Cerebellar nuclear complex (tissue), 1 donor: Measurements from ENCODE around the gene ZNF20.
A peak's percentile ranks its signal among the peaks of the same experiment; 100 is the strongest.

Experiments used
- DNase-seq, 2 experiments: peaks; one replicate each; lab custom pipeline; 2025; lab: John Stamatoyannopoulos, UW

Gene ZNF20

DNA sequence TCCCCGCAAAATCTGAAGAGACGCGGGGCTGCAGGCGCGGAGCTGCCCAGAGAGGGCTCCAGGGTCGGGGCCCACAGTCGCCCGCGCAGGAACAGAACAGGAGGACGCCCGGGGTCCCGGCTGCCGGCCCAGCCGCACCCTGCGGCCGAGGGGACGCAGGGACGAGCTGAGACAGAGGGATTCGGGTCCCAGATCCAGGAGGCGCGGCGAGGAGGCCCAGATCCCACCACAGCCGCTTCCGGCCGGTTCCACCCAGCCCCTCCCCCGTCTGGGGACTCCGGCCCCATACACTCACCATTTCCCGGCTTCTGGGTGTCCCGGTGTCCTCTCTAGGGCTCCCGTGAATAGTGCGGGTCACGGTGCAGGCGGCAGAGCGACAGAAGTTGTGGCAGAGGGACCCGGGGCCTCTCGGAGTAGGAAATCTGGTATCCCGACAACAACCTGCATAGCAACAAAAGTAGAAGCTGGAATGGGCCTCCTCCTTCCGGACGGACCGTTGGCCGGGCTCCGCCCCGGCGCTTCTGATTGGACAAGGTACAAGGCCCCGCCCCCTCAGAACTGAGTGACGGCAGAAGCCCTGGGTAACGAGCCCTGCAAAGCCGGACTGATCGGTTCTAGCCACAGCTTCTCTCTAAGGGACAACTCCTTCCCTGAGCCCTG, at the start of gene ZNF20:
ZNF20 (minus strand) TSS at position 466 of the 660 bp plus-strand sequence; CDS start at position 298, 168 bp downstream.
- DNase-seq: peak; percentile 60 to 93

DNA sequence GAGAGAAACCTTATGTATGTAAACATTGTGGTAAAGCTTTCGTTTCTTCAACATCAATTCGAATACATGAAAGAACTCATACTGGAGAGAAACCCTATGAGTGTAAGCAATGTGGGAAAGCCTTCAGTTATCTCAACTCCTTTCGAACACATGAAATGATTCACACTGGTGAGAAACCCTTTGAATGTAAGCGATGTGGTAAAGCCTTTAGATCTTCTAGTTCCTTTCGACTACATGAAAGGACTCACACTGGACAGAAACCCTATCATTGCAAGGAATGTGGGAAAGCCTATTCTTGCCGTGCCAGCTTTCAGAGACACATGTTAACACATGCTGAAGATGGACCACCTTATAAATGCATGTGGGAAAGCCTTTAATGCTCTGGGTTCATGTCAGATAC, 47.5 kb upstream of the ZNF20 start:
- DNase-seq: no peak

DNA sequence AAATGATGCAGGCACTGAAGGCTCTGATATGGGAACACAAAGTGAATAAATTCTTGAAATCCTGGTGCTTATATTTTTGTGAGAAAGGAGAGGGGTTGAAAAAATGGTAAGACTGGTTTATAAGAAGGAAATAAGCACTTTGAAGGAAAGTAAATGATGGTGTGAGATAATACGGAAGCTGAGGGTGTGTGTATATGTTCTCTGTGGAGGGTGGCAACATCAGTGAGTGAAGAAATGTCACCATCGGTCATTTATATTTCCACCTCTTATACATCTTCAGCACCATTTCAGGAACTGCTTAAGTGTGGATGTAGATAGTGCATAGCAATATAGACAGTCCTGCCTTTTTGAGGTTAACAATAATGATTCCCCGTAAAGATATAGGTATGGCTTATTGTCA, 40.2 kb upstream of the ZNF20 start:
- DNase-seq: no peak

DNA sequence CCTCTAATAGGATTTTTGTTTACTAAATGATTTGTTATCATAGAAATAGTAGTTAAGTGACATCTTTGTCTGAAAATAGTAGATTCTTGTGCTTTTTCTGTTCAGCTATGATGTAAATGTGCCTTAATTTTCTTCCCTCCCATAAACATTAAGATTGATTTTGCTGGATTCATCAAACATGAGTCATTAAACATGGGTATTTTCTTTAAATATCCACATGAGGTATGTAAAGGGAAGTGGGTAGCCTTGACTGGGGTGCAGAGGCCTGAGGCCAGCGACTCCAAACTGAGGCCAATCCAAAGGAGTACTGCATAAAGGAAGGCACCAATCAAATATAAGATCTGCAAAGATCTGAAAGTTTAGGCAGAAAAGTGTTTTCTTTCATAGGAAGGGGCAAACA, 26.5 kb upstream of the ZNF20 start:
- DNase-seq: no peak

DNA sequence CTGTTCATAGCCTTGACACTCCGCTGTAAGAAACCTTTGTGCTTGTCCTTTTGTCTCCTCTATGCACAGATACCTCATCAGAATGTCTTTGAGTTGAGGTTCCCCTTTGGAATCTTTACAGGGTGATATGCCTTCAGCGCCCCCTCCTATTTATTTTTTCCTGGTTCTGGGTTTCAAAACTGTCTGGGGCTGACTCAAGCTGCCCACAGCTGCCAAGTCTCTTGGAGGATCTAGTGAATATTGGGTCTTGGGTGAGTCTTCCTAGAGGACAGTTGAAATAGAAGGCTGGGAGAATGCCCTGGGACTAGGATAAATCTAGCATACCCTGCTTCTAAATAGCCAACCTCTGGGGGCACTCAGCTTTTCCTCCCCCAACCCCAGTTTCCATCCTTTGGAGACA, 23.7 kb upstream of the ZNF20 start:
- DNase-seq: no peak

DNA sequence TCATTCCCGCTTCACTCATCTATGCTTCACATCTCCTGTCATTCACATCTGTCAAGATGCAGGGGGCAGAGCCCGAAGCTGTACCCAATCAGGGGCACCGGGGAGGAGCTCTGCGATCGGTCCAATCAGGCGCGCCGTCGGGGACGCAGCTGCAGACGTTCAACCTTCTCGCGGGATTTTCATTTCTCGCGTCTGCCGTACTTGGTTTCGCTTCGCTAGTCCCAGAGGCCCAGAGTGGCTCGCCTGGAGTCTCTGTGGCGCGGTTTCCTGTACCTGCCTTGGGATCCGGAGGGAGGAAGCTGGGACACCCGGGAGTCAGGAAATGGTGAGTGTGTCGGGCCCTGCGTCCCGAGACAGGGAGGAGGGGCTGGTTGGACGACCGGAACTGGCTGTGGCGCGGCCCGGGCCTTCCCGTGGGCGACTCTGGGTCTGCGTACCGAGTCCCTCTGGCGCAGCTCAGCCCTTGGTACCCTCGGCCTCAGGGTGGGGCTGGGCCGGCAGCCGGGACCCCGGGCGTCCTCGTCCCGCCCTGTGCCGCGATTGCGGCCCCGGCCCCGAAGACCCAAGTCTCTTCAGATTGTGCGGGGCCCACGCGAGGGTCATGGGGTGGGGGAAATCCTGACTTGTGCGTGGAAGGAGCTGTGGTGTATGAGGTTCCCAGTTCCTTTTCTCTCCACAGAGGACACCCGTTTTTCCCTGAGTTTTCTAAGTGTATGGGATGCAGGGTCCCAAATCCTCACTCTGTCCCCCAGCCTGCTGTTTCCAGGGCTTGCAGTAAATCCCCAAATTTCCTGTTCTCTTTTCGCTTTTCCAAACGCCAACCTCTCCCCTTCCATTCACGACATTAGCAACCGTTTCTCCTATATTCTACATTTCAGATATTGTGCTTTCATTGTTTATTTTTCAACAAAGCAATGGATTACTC, 23.0 kb upstream of the ZNF20 start, which contains the start of gene ZNF136:
ZNF136 (plus strand) TSS at position 215 of the 925 bp plus-strand sequence; CDS start at position 323, 108 bp downstream.
- peak; percentile 55 to 76 for DNase-seq

DNA sequence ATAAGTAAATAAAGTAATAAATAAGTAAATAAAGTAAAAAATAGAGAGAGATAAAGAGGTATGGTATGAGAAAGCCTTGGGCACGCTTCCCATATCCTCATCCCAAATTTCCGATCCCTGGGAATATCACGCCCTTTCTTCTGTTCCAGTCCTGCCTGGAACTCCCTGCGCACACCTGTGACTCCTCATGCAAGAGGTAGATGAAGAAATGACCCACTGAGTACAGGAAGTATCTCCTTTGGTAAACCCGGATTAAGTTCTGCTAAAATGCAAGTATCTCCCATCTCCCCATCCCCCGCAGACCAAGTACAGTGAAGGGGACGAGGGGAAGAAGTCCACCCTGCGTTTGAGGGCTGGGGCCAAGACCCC, 22.3 kb upstream of the ZNF20 start:
- no peak for DNase-seq

DNA sequence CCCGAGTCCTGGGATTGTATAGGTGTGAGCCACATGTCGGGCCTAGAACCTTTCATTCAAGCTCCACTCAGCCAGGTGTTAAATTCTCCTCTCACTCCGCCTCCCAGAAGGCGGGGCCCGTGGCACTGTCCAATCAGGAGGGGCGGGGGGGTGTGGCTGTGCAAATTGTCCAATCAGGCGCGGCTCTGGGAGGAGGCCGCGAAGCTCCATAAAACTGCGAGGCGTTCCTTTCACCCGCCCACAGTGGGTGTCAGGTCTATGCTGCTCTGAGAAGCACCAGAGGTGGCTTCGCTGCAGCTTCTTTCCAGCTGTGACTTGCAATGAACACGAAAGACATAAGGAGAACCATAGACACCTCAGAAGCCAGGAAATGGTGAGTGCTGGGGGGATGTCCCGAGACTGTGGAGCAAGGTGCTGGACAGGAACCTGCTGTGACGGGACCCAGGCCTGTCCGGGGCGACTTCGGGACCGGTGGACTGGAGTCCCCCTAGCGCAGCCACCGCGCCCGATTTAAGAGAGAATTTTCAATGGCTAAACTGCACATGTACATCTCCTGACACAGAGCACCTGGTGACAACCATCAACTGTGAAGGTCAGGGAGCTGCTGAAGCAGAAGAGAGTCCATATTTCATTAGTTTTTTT, 19.7 kb upstream of the ZNF20 start:
- DNase-seq: no peak

DNA sequence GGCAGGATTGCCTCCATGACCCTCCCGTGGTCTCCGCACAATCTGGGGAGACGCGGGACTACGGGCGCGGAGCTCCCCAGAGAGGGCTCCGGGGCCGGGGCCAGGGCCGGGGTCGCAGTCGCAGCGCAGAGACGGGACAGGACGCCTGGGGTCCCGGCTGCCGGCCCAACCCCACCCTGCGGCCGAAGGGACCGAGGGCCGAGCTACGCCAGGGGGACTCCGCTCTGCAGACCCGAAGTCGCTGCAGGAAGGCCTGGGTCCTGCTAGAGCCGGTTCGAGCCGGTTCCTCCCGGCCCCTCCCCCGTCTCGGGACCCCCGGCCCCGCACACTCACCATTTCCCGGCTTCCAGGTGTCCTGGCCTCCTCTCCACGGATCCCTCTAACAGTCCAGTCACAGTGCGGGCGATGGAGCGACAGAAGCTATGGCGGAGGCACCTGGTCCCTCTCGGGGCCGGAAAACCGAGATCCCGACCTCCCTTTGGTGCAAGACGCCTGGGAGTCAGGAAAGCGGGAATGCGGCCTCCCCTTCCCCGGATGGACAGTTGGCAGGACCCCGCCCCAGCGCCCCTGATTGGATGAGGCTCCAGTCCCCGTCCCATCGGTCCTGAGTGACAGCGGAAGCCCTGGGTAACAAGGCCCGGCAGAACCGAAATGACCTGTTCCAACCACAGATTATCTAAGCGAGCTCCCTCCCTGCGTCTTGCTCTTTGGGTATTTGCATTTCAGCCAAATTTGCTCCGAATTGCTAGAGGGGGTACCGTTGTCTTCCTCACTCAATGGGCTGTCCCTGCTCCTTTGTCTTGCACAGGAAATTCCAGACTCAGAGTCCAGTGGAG, 16.3 kb upstream of the ZNF20 start, which contains the start of gene ZNF625:
ZNF625 (minus strand) TSS at position 512 of the 836 bp plus-strand sequence; CDS start at position 336, 176 bp downstream.
- peak; percentile 50 to 86 for DNase-seq

DNA sequence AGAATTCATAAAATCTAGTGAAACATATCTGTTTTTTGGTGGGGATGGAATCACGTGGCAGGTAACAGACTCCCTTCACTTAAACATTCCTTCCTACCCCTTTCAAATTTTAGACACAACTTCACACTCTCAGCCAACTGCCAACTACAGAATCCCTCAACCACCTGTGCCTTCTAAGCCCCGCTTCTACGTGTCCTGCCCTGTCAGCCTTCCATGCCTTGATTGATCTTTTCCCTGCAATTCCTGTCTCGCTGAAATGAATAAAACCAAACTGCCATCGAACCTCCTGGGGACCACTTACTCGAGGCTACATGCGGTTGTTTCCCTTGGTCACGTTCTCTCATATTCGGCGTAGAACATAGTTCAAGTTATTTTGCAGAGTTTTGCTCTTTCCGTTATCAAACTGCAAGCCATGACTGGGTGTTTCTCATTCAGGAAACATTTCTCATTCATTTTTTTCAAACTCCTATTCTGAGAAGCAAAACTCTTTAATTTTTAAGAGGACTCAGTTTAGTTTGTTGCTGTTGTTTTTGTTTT, 15.2 kb upstream of the ZNF20 start:
- no peak for DNase-seq

DNA sequence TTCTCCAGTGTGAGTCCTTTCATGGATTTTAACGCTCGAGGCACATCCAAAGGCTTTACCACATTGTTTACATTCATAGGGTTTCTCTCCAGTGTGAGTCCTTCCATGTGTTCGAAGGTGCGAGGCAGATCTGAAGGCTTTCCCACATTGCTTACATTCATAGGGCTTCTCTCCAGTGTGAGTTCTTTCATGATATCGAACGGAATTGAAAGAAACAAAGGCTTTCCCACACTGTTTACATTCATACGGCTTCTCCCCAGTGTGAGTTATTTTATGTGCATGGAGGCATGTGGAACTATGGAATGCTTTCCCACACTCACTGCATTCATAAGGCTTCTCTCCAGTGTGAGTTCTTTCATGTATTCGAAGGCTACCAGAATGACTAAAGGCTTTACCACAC, 5.2 kb upstream of the ZNF20 start:
- DNase-seq: no peak

DNA sequence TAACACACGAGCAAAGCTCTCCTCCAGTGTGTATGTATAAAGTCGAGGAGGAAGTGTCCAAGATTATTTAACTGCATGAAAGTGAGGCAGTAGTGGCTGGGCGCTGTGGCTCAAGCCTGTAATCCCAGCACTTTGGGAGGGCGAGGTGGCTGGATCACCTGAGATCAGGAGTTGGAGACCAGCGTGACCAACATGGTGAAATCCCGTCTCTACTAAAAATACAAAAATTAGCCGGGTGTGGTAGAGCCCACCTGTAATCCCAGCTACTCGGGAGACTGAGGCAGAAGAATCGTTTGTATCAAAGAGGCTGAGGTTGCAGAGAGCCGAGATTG, 1.2 kb upstream of the ZNF20 start:
- DNase-seq: no peak

DNA sequence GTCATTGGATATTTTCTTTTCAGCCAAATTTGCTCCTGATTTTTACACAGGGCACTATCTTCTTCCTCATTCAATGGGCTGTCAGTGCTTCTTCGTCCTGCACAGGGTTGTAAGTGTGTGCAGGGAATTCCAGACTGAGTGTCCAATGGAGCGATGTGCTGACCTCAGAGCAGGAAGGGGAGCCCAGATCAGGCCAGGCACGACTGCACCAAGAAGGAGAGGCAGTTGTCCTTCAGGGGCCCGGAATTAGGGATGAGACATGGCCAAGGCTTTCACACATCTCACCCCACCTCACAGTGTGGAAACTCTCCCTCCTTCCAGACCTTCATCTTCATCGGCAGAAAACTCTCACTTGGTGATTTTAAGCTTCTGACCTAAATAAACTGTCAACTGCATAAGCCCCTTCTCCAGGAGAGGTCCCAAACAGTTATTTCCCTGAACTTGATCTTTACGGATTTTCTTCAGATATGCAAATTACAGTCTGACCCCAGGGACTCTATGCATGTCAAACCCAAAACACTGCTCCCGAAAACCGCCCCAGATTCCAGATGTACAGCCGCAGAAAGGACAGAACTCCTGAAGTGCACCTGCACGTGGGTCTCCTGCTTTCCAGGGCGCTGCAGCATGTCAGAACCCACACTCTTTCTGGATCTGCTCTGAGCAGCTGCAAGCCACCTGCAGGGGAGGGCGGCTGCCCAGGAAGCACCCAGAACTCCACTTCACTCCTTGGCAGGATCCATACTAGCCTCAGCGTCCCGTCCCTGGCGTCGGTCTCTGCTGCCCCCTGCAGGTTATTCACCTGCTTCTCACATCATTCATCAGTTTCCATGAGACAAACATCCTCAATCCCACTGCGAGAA, 625 bp upstream of the ZNF20 start:
- peak in 1 of 2 experiments; percentile 60 for DNase-seq

DNA sequence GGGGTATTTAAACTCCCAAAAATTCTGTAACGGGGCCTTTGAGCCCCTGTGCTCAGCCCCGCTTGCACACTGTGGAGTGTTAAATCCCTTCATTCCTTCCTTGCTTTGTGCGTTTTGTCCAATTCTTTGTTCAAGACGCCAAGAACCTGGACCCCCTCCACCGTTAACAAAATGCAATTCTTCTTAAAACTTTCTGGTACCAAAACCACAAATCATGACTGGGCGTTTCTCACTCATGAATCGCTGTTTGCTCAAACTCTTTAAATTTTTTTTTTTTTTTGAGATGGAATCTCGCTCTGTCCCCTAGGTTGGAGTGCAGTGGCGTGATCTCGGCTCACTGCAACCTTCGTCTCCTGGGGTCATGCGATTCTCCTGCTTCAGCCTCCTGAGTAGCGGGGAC, 881 bp downstream of the ZNF20 start:
- no peak for DNase-seq

DNA sequence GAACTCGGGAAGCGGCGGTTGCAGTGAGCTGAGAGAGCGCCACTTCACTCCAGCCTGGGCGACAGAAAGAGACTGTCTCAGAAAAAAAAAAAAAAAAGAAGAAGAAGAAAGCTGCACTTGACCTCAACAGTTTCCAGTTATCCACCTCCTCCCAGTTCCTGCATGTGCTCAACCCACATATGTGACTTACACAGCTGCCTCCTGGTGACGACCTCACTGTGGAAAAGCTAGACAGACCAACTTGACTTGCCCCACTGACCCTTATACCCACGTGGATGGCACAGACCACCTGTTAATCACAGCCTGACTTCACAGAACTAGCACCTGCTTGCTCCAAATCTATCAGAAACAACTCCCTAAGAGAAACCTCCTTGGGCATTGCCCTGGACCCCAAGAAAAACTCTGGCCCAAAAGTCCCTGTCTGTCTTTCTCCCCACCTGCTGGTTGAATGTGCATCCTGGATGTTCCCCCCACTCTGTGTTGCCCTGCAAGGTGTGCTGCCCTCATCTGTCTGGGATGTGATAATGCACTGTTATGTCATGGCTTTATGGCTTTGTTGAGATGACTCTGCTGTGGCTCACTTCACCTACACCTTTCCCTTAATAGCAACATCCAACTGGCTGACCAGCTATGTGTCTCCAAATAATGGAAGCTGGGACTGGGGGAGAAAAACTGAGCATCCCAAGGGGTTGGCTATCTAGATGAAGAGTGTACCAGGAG, 2.8 kb downstream of the ZNF20 start:
- no peak for DNase-seq

DNA sequence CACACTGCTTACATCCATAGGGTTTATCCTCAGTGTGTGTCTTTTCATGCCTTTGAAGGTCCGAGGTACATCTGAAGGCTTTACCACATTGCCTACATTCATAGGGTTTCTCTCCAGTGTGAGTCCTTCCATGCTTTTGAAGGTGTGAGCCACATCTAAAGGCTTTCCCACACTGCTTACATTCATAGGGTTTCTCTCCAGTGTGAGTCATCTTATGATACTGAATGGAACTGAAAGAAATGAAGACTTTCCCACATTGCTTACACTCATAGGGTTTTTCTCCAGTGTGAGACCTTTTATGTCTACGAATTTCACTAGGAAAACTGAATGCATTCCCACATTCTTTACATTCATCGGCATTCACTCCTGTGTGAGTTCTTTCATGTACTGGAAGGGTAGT, 7.1 kb downstream of the ZNF20 start:
- no peak for DNase-seq

DNA sequence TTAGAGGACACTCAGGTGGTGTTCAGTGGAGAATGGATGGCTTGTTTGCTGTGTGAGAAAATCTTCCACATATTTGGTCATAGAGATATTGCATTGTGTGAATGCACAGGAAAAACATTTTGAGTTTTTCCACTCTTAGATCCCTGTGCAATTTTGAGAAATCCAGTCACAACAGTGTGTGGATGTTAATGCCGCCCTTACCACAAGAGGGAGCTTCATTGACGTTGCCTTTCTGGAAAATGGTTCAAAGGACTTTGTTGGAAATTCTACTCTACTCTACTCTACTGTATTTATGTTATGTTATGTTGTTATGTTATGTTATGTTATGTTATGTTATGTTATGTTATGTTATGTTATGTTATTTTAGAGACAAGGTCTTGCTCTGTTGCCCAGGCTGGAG, 13.4 kb downstream of the ZNF20 start:
- DNase-seq: no peak

DNA sequence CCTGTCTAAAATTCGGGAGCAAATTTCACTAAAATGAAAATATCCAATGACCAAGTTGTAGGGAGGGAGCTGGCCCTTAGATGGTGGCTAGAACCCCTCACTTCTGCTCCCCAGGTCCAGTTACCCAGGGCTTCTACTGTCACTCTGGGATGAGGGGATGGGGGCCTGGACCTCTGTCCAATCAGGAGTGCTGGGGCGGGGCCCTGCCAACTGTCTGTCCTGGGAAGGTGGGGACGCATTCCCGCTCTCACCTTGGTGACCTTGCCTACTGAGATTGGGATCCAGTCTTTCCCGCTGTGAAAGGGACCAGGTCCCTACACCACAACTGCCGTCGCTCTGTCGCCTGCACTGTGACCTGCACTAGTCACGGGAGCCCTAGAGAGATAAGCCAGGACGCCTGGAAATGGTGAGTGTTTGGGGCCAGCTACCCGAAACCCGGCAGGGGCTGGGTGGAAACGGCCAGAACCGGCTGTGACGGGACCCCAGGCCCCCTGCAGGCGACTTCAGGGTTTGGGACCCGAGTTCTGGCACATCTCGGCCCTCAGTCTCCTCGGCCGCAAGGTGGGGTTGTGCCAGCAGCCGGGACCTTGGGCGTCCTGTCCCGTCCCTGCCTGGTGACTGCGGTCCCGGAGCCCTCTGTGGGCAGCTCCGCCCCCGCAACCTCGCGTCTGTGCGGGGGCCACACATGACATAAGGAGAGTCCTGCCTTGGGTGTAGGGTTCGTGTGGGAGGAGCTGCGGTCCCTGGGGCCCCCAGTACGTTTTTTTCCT, 22.8 kb downstream of the ZNF20 start:
- no peak for DNase-seq

DNA sequence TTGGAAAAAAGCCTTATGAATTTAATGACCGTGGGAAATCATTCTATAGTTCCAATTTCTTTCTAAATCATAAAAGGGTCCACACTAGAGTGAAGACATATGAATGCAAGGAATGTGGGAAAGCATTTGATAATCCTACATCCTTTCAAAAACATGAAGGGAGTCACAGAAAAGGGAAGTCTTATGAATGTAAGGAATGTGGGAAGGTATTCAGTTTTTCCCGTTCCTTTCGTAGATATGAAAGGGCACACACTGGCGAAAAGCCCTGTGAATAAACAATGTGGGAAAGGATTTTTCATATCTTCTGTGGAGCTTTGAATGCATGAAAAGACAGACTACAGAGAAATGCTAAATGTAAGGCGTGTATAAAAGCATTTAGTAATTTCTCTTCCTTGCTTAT, 27.0 kb downstream of the ZNF20 start:
- no peak for DNase-seq
